ENCODE measurements around the gene CEP162. TPM values are rescaled to one million over a fixed set of nuclear protein-coding genes. Genes with fewer than 3 reads are reported as not detected.

Gene CEP162
- total RNA-seq, 1 donor from 2014 or later, result 28.8 TPM

DNA sequence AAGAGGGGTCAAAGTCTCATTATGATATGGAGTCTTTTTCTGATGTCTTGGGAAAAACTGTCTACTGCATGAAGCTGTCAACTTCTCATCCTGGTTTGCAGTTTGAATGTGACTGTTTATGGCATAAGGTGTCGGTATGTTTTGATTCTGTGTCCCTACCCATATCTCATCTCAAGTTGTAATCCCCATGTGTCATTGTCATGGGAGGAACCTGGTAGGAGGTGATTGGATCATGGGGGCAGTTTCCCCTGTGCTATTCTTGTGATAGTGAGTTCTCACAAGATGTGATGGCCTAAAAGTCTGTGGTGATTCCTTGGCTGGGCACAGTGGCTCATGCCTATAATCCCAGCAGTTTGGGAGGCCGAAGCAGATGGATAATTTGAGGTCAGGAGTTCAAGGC, 146.2 kb downstream of the CEP162 start:
- H3K4me3 ChIP-seq, result no peak overlapping the region
- Mint-ChIP-seq H3K4me3 (no peak overlapping the region), H3K9me3 (no peaks in the 10 kb centered on the region), H3K27ac (no peak overlapping the region), H3K27me3 (ENCODE audit: insufficient read depth, low read depth) (no peaks in the 10 kb centered on the region), H3K4me1 (peaks cover 10% of the 10 kb centered on the region), H3K36me3 (no peaks in the 10 kb centered on the region)
- no peaks in the 10 kb centered on the region for H3K9me3 ChIP-seq (ENCODE audit: low read depth)
- no peak overlapping the region for H3K9ac ChIP-seq
- H3K27ac ChIP-seq, result no peak overlapping the region
- no peak for DNase-seq (ENCODE audit: low spot score)
- no peaks in the 10 kb centered on the region for H3K36me3 ChIP-seq
- no peak overlapping the region for H2AFZ ChIP-seq (replicated peaks)
- H3F3A ChIP-seq (ENCODE audit: low read depth), result no peaks in the 10 kb centered on the region
- H3K79me2 ChIP-seq (ENCODE audit: low read depth), result no peaks in the 10 kb centered on the region
- no peaks in the 10 kb centered on the region for H3K27me3 ChIP-seq
- no peaks in the 10 kb centered on the region for H4K20me1 ChIP-seq (ENCODE audit: low read depth)
- no peak for TF ChIP-seq EZH2phosphoT487 (IDR thresholded peaks at IDR 0.05)
- TF ChIP-seq, protein P1, sequence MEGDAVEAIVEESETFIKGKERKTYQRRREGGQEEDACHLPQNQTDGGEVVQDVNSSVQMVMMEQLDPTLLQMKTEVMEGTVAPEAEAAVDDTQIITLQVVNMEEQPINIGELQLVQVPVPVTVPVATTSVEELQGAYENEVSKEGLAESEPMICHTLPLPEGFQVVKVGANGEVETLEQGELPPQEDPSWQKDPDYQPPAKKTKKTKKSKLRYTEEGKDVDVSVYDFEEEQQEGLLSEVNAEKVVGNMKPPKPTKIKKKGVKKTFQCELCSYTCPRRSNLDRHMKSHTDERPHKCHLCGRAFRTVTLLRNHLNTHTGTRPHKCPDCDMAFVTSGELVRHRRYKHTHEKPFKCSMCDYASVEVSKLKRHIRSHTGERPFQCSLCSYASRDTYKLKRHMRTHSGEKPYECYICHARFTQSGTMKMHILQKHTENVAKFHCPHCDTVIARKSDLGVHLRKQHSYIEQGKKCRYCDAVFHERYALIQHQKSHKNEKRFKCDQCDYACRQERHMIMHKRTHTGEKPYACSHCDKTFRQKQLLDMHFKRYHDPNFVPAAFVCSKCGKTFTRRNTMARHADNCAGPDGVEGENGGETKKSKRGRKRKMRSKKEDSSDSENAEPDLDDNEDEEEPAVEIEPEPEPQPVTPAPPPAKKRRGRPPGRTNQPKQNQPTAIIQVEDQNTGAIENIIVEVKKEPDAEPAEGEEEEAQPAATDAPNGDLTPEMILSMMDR (IDR thresholded peaks at IDR 0.05), result no peak
- no peak for TF ChIP-seq EZH2 (IDR thresholded peaks at IDR 0.05)
- H3K4me2 ChIP-seq, result no peak overlapping the region
- peaks cover 17% of the 10 kb centered on the region for H3K4me1 ChIP-seq

DNA sequence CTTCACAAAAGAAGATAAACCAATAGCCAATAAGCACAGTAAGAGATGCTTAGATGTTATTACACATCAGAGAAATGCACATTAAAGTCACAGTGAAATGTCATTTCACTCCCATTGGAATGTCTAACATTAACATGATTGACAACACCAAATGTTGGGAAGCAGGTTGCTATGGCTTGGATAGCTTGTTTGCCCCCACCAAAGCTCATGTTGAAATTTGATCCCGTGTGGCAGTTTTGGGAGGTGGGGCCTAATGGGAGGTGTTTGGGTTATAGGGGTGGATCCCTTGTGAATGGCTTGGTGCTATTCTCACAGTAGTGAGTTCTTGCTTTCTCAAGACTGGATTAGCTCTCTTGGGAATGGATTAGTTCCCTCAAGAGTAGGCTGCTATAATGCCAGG, 149.1 kb downstream of the CEP162 start:
- no peaks in the 10 kb centered on the region for H3K36me3 ChIP-seq
- no peaks in the 10 kb centered on the region for H3K79me2 ChIP-seq (ENCODE audit: low read depth)
- H3K27ac Mint-ChIP-seq, result no peak overlapping the region
- no peak for TF ChIP-seq EZH2phosphoT487 (IDR thresholded peaks at IDR 0.05)
- TF ChIP-seq, protein P1 (IDR thresholded peaks at IDR 0.05), result no peak
- peak; percentile 28 for DNase-seq (ENCODE audit: low spot score)
- no peak overlapping the region for H3K27ac ChIP-seq
- no peak overlapping the region for H3K4me2 ChIP-seq
- no peaks in the 10 kb centered on the region for H3K27me3 Mint-ChIP-seq (ENCODE audit: insufficient read depth, low read depth)
- H3K9ac ChIP-seq, result no peak overlapping the region
- no peaks in the 10 kb centered on the region for H3K27me3 ChIP-seq
- no peaks in the 10 kb centered on the region for H3K9me3 ChIP-seq (ENCODE audit: low read depth)
- H3K4me1 ChIP-seq, result peaks cover 9% of the 10 kb centered on the region
- H3K4me1 Mint-ChIP-seq, result peaks cover 23% of the 10 kb centered on the region
- H2AFZ ChIP-seq (replicated peaks), result no peak overlapping the region
- no peaks in the 10 kb centered on the region for H3K36me3 Mint-ChIP-seq
- no peak overlapping the region for H3K4me3 ChIP-seq
- H3K9me3 Mint-ChIP-seq, result no peaks in the 10 kb centered on the region
- H4K20me1 ChIP-seq (ENCODE audit: low read depth), result no peaks in the 10 kb centered on the region
- no peak overlapping the region for H3K4me3 Mint-ChIP-seq
- no peaks in the 10 kb centered on the region for H3F3A ChIP-seq (ENCODE audit: low read depth)

DNA sequence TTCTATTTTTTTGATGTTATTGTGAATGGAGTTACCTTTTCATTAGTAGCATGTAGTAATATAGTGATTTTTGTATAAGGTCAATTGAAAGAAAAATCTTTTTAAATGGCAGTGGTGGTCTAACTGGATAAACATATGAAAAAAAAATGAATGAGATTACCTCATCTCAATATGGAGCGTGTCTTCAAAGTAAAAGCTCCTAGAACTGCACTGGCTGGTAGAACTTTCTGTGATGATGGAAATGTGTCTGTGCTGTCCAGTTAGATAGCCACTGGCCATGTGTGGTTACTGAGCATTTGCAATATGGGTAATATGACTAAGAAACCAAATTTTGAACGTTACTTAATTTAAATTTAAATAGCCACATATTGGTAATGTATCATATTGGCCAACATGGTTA, 149.8 kb downstream of the CEP162 start:
- no peaks in the 10 kb centered on the region for H3K79me2 ChIP-seq (ENCODE audit: low read depth)
- no peaks in the 10 kb centered on the region for H3K9me3 ChIP-seq (ENCODE audit: low read depth)
- H3K4me3 ChIP-seq, result no peak overlapping the region
- H3K4me2 ChIP-seq, result no peak overlapping the region
- no peaks in the 10 kb centered on the region for H3F3A ChIP-seq (ENCODE audit: low read depth)
- TF ChIP-seq, protein P1 (IDR thresholded peaks at IDR 0.05), result no peak
- TF ChIP-seq EZH2 (IDR thresholded peaks at IDR 0.05) (no peak), EZH2phosphoT487 (IDR thresholded peaks at IDR 0.05) (no peak)
- no peaks in the 10 kb centered on the region for H3K36me3 Mint-ChIP-seq
- H3K4me1 ChIP-seq, result peaks cover 4% of the 10 kb centered on the region
- no peaks in the 10 kb centered on the region for H3K27me3 Mint-ChIP-seq (ENCODE audit: insufficient read depth, low read depth)
- no peak overlapping the region for H3K27ac ChIP-seq
- H3K9ac ChIP-seq, result no peak overlapping the region
- H3K36me3 ChIP-seq, result no peaks in the 10 kb centered on the region
- no peak for DNase-seq (ENCODE audit: low spot score)
- peaks cover 3% of the 10 kb centered on the region for H3K9me3 Mint-ChIP-seq
- H3K4me3 Mint-ChIP-seq, result no peak overlapping the region
- no peaks in the 10 kb centered on the region for H3K27me3 ChIP-seq
- peaks cover 20% of the 10 kb centered on the region for H3K4me1 Mint-ChIP-seq
- no peak overlapping the region for H2AFZ ChIP-seq (replicated peaks)
- no peaks in the 10 kb centered on the region for H4K20me1 ChIP-seq (ENCODE audit: low read depth)
- H3K27ac Mint-ChIP-seq, result no peak overlapping the region

All from neural progenitor cell (in vitro differentiated cells).